T47D (cell line): ENCODE measurements around the gene PPFIBP2.

Experiments
- DNase-seq, 2 experiments: peaks; one replicate each; pipeline versions ENCODE4 v3.0.0 to v3.0.0-alpha.2; 2011 to 2012; ENCODE audit warnings: low read depth in 1 of 2, low spot score in 1 of 2
- JUND ChIP-seq: IDR thresholded peaks from 2 replicates; pipeline ENCODE4 v1.6.1; 2012; ENCODE audit warnings: low read depth
- in situ Hi-C: cut with HindIII; loops from 2 replicates; pipeline ENCODE4 v1.10.0; 2016; ENCODE audit warnings: low sequenced_read_pairs, low pct_unique_long_range_greater_than_20kb

PPFIBP2 gene

GRCh38 chr11:7513234-7514098, at the start of gene PPFIBP2:
Gene PPFIBP2 (plus strand): TSS chr11:7513999. CDS start chr11:7549476, 35,477 bp downstream.
- peak; percentile 74 to 75 for DNase-seq
- no peak for TF ChIP-seq JUND
- in situ Hi-C loops: no loop called here

- no peak for TF ChIP-seq JUND
- no peak for DNase-seq
- in situ Hi-C loops: no loop called here
Measured at GRCh38 chr11:7467652-7468051, 46.1 kb upstream of the PPFIBP2 start.

GRCh38 chr11:7469351-7469865, 44.4 kb upstream of the PPFIBP2 start:
- in situ Hi-C loops: no loop called here
- TF ChIP-seq JUND: no peak
- no peak for DNase-seq

- TF ChIP-seq JUND: no peak
- in situ Hi-C loops: no loop called here
- DNase-seq: no peak
Measured at GRCh38 chr11:7471071-7471470, 42.7 kb upstream of the PPFIBP2 start.

GRCh38 chr11:7473717-7474116, 40.1 kb upstream of the PPFIBP2 start:
- no peak for DNase-seq
- in situ Hi-C loops: no loop called here
- TF ChIP-seq JUND: no peak

- no peak for TF ChIP-seq JUND
- in situ Hi-C loops: no loop called here
- no peak for DNase-seq
Measured at GRCh38 chr11:7480113-7480512, 33.7 kb upstream of the PPFIBP2 start.

GRCh38 chr11:7484131-7484530, 29.7 kb upstream of the PPFIBP2 start:
- in situ Hi-C loops: no loop called here
- TF ChIP-seq JUND: no peak
- no peak for DNase-seq

GRCh38 chr11:7484645-7485044, 29.2 kb upstream of the PPFIBP2 start:
- DNase-seq: no peak
- in situ Hi-C loops: no loop called here
- TF ChIP-seq JUND: no peak

- in situ Hi-C loops: no loop called here
Measured at GRCh38 chr11:7485186-7486097, 28.4 kb upstream of the PPFIBP2 start, which contains the start of gene OLFML1. Gene OLFML1 (plus strand): TSS chr11:7485506. CDS start chr11:7485876, 370 bp downstream.

GRCh38 chr11:7486098-7486780, 27.6 kb upstream of the PPFIBP2 start:
- TF ChIP-seq JUND: no peak
- DNase-seq: no peak
- in situ Hi-C loops: no loop called here

More at GRCh38 chr11:7485186-7486097, 28.4 kb upstream of the PPFIBP2 start, which contains the start of gene OLFML1:
- TF ChIP-seq JUND: no peak
- no peak for DNase-seq

GRCh38 chr11:7486781-7487140, 27.0 kb upstream of the PPFIBP2 start:
- no peak for TF ChIP-seq JUND
- in situ Hi-C loops: no loop called here

GRCh38 chr11:7487360-7487759, 26.4 kb upstream of the PPFIBP2 start:
- in situ Hi-C loops: no loop called here
- no peak for TF ChIP-seq JUND
- DNase-seq: no peak

More at GRCh38 chr11:7486781-7487140, 27.0 kb upstream of the PPFIBP2 start:
- DNase-seq: no peak
